Suprapubic skin (tissue), 4 donors: ENCODE results near the gene TUBGCP5. TPM values are rescaled to one million over a fixed set of nuclear protein-coding genes. Genes with fewer than 3 reads are reported as not detected.

Source experiments
- DNase-seq, 2 donors: peaks; one replicate each; pipeline ENCODE4 v3.0.0-alpha.2; 2019; ENCODE audit warnings: low spot score in 2 of 2
- H3K27ac ChIP-seq: fragments of 200-600 bp; sonication (generic); one replicate; pipeline ENCODE4 v1.5.1; 2019
- H3K27me3 ChIP-seq: fragments of 200-600 bp; sonication (generic); one replicate; pipeline ENCODE4 v1.5.1; 2019
- H3K36me3 ChIP-seq: fragments of 200-600 bp; sonication (generic); one replicate; pipeline ENCODE4 v1.5.1; 2019
- H3K4me1 ChIP-seq: fragments of 200-600 bp; sonication (generic); one replicate; pipeline ENCODE4 v1.5.1; 2019
- H3K4me3 ChIP-seq: fragments of 200-600 bp; sonication (generic); one replicate; pipeline ENCODE4 v1.5.1; 2019; ENCODE audit warnings: mild to moderate bottlenecking
- H3K9me3 ChIP-seq: fragments of 200-600 bp; sonication (generic); one replicate; pipeline ENCODE4 v1.5.1; 2019
- CTCF ChIP-seq, 2 donors: fragments of 200-600 bp in 1 of 2; fragments of 450-650 bp in 1 of 2; sonication (generic) in 1 of 2; IDR thresholded peaks; one replicate each; pipeline ENCODE4 v1.5.1; 2016 to 2019; ENCODE audit warnings: antibody characterized with exemption in 2 of 2, mild to moderate bottlenecking in 1 of 2, moderate library complexity in 1 of 2
- EP300 ChIP-seq: sonication (generic); formaldehyde crosslinking; IDR thresholded peaks from one replicate; pipeline ENCODE4 v1.6.1; 2017; ENCODE audit warnings: antibody characterized with exemption
- POLR2A ChIP-seq, 2 donors: fragments of 450-650 bp; IDR thresholded peaks; one replicate each; pipeline ENCODE4 v1.6.1; 2017; ENCODE audit warnings: antibody characterized with exemption in 2 of 2, mild to moderate bottlenecking in 2 of 2, moderate library complexity in 2 of 2
- POLR2AphosphoS5 ChIP-seq, 3 donors: sonication (generic); formaldehyde crosslinking; IDR thresholded peaks; one replicate each; pipeline ENCODE4 v1.6.1; 2017; ENCODE audit warnings: antibody characterized with exemption in 3 of 3
- WGBS: methylation state at CpG from one replicate; pipeline ENCODE4 v1.1.5; 2018; 5-methylcytosine and 5-hydroxymethylcytosine counted together
- total RNA-seq, 4 donors: library from RNA; depleted of rRNA; stranded (reverse); fragments of >200 nt; gene quantifications; one replicate each; pipeline ENCODE4 v1.1.0, GENCODE V29; 2016

TUBGCP5 gene
- total RNA-seq, 4 donors from 2014 or later = 10.7 to 39.2 (median 18.2) TPM

GRCh38 chr15:22951381-22952280, 87.7 kb downstream of the TUBGCP5 start:
- Histone ChIP-seq H3K27me3 (no peaks in the 10 kb centered on the region), H3K36me3 (peaks cover under 1% of the 10 kb centered on the region), H3K4me3 (no peak overlapping the region), H3K9me3 (no peaks in the 10 kb centered on the region), H3K27ac (no peak overlapping the region), H3K4me1 (peaks cover 65% of the 10 kb centered on the region)
- DNase-seq = peak in 1 of 2 donors; percentile 56
- TF ChIP-seq POLR2AphosphoS5 (IDR thresholded peaks at IDR 0.05) = no peak
- TF ChIP-seq POLR2A (IDR thresholded peaks at IDR 0.05) = no peak
- no peak for TF ChIP-seq CTCF (IDR thresholded peaks at IDR 0.05)
- TF ChIP-seq EP300 = no peak
- 90% methylated on average over 20 of the region's 39 CpGs for WGBS

- H3K36me3 ChIP-seq = peaks cover 6% of the 10 kb centered on the region
- H3K27ac ChIP-seq = no peak overlapping the region
- 98% methylated on average over 13 of the region's 16 CpGs for WGBS
- peaks cover 59% of the 10 kb centered on the region for H3K4me1 ChIP-seq
- peak in 1 of 2 donors; percentile 59 for DNase-seq
- TF ChIP-seq CTCF (IDR thresholded peaks at IDR 0.05) = no peak
- TF ChIP-seq EP300 = no peak
- TF ChIP-seq POLR2AphosphoS5 (IDR thresholded peaks at IDR 0.05) = no peak
- no peak for TF ChIP-seq POLR2A (IDR thresholded peaks at IDR 0.05)
- no peaks in the 10 kb centered on the region for H3K9me3 ChIP-seq
- no peak overlapping the region for H3K4me3 ChIP-seq
- H3K27me3 ChIP-seq = no peaks in the 10 kb centered on the region
These were observed 88.4 kb downstream of the TUBGCP5 start for GRCh38 chr15:22951031-22951380.

GRCh38 chr15:22950256-22950990, 88.9 kb downstream of the TUBGCP5 start:
- 84% methylated on average over 25 of the region's 25 CpGs for WGBS
- DNase-seq = peak in 1 of 2 donors; percentile 42
- TF ChIP-seq POLR2AphosphoS5 (IDR thresholded peaks at IDR 0.05) (no peak), EP300 (no peak), POLR2A (IDR thresholded peaks at IDR 0.05) (no peak), CTCF (IDR thresholded peaks at IDR 0.05) (no peak)
- Histone ChIP-seq H3K9me3 (no peaks in the 10 kb centered on the region), H3K36me3 (peaks cover 10% of the 10 kb centered on the region), H3K4me1 (peaks cover 53% of the 10 kb centered on the region), H3K27ac (peak overlapping the region; percentile 4), H3K4me3 (no peak overlapping the region), H3K27me3 (no peaks in the 10 kb centered on the region)

Other genes starting within 250 kb of the TUBGCP5 start
- gene NIPA2, start 200.9 kb downstream of the TUBGCP5 start, total RNA-seq = 10 to 100 TPM; 22.5 to 36.4 (median 35.2) TPM
- gene CYFIP1, start 59.2 kb downstream of the TUBGCP5 start, total RNA-seq = 100 to 1,000 TPM in 2 of 4 donors, 10 to 100 TPM in 2; 77.5 to 106 (median 99.4) TPM
- gene GOLGA6L1, start 97.3 kb upstream of the TUBGCP5 start, total RNA-seq = not detected